GM21576 (cell line): ENCODE results near the gene PELO.
"Not testable (repeated sequence)": the region's sequence is repeated elsewhere in the genome, so short reads cannot be mapped to it uniquely, and the experiment has no call there.

Experiments used
- ATAC-seq: cut with Tn5 transposase; IDR thresholded peaks from one replicate; pipeline ENCODE4 v1.9.1; 2021; ENCODE audit warnings: mild to moderate bottlenecking, moderate library complexity; ENCODE audit not compliant: unreplicated experiment

Gene PELO

DNA sequence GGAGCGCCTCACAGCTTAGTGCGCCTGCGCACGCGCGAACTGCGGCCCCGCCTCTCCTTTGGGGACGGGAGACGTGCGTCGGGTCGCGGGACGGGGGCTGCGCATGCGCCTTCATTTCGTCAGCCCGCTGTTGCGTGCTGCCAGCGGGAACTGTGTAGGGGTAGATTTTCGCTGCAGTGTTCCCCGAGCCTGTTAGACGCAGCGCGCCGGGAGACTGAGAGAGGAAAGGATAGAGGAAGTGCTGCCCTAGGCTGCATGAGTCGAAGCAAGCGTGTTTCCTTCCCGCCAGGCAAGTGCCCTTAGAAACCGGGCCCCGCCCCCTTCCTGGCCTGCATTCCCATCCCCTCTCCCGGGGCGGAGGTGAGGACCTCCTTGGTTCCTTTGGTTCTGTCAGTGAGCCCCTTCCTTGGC lies 12.3 kb downstream of the PELO start:
- ATAC-seq, result peak; percentile 85

DNA sequence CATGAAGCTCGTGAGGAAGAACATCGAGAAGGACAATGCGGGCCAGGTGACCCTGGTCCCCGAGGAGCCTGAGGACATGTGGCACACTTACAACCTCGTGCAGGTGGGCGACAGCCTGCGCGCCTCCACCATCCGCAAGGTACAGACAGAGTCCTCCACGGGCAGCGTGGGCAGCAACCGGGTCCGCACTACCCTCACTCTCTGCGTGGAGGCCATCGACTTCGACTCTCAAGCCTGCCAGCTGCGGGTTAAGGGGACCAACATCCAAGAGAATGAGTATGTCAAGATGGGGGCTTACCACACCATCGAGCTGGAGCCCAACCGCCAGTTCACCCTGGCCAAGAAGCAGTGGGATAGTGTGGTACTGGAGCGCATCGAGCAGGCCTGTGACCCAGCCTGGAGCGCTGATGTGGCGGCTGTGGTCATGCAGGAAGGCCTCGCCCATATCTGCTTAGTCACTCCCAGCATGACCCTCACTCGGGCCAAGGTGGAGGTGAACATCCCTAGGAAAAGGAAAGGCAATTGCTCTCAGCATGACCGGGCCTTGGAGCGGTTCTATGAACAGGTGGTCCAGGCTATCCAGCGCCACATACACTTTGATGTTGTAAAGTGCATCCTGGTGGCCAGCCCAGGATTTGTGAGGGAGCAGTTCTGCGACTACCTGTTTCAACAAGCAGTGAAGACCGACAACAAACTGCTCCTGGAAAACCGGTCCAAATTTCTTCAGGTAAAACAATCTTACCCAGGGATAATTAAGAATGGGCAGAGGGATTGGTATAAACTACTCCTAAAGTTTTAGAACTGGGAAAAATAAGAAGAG lies 12.9 kb downstream of the PELO start:
- ATAC-seq, result peak; percentile 43

DNA sequence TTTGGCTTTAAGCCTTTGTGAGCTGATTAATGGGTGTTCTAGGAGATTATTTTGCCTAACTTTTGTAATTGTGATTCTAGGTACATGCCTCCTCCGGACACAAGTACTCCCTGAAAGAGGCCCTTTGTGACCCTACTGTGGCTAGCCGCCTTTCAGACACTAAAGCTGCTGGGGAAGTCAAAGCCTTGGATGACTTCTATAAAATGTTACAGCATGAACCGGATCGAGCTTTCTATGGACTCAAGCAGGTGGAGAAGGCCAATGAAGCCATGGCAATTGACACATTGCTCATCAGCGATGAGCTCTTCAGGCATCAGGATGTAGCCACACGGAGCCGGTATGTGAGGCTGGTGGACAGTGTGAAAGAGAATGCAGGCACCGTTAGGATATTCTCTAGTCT lies 13.6 kb downstream of the PELO start:
- no peak for ATAC-seq

DNA sequence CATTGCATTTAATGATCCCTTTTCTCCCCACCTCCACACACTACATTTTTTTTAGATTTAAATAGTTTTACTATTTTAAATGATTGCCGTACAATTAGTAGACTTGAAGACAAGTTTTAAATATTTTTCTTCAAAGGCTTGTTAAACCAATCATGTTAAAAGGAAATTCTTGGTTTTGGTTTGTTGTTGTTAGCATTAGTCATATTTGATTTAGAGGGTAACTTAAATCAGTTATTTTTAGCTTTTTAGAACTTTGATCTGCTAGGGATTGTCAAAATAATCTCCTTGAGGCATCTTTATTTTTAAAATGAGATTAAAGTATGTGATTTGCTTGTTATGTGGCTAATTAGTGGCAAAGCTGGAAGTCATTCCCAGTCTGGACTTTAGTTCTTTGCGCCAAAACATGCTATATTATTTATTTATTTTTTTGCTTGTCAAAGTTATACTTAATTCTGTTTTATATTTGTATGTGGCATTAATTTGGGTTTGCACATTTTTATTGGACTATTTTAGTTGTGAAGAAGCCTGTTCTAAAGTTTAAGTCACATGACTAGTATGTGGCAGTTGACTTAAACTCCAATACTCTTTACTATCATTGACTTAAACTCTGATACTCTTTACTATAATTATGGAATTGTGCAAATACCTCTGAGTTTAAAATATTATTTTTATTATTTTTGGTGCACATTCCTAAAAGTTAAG lies 14.7 kb downstream of the PELO start:
- no peak for ATAC-seq

DNA sequence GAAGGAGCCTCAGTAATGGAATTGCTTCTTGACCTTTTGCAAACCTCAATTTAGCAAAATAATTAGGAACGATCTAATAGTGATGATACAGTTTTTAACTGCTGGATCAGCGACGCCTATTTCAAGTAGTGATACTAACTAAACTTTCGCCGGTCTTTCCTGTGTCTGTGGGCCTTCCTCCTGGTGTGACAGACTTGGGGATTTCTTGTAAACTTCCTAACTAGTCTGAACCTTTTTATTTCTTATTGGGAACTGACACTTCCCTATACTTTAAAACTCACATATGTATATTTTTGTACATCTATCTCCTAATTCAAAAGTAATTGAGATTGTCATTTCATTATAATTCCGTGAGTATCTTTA lies 15.2 kb downstream of the PELO start:
- ATAC-seq, result no peak

DNA sequence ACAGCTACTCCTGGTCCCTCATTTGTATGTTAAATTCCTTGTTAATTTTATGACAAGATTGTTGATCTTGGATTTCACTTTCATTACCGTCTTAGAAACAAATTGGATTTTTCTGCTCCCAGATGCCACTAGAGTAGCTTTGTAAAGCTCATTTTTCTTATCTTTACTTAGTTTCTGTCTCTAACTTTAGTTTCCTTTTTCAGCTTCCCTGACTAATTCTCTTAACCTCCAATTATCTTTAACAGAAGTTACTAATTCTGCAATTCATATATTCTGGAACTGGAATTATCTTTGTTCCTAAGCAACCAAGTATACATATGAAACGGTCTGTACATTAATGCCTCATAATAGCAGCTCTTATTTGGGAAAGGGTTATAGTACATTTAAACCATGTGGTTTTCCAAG lies 16.7 kb downstream of the PELO start:
- no peak for ATAC-seq

DNA sequence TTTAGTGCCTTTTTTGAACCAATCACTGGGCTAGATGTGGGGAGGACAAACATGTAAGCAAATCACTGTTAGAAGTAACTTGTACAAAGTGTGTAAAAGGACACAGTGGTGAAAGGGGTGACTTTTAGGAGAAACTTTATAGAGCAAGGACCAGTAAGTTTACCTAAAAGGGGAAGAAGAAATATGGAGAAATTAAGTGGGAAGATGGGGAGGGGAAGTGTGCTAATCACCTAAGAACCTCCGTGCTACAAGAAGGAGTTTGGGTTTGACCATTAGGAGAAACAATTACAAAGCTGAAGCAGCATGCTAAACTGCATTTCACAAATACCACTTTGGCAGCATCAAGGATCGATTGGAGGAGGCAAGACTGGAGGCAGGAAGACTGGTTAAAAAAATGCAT lies 17.3 kb downstream of the PELO start:
- ATAC-seq, result no peak

DNA sequence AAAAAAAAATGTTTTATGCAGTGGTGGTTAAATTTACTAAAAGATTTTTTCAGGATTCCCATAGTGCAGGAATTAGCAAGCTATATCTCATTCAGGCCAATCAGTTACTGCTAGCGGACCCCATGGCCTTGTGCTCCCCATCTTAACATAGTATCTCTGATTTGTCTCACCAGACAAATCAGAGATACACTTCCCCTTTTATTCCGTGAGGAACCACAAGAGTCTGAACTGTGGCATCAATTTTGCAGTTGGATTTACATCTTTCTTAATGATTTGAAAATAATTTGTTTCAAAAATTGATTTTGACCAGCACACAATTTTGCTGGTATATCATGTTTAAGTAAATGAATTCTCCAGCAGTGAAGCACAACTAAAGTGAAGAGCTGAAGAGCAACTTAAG lies 17.9 kb downstream of the PELO start:
- no peak for ATAC-seq

DNA sequence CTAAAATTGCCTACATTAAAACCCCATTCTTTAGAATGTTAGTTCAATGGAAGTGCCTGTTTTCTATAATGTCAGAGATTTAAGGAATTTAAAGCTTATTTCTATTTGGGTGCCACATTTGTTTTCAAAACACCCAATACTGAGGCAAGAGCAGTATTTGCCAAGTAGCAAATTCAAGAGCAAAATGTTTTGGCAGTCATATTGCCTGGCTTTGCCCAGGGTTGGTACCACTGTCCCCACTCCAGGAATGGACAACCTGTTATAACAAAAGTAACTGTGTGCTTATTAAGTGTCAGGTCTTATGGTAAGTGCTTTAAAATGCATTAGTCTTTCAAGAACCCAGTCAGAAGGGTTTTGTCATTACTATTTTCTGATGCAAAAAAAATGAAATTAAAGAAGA lies 19.3 kb downstream of the PELO start:
- ATAC-seq, result no peak

DNA sequence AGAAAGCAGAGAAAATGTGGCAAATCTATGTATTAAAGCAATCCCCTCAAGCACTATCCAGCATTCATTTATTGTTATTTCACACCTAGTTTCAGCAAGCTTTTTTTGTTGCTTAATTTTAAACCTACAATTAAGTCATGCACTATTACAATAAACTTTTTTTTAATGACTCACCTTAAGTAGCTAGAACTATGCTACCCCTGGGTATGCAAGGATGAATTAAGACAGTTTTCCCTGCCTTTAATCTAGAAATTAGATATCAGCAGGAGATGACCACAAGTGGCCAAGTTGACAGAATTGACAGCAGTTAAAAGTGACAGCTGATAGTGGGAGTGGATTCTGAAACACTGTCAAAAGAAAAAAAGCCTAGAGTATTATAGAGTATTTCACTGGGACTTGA lies 20.0 kb downstream of the PELO start:
- ATAC-seq, result no peak

DNA sequence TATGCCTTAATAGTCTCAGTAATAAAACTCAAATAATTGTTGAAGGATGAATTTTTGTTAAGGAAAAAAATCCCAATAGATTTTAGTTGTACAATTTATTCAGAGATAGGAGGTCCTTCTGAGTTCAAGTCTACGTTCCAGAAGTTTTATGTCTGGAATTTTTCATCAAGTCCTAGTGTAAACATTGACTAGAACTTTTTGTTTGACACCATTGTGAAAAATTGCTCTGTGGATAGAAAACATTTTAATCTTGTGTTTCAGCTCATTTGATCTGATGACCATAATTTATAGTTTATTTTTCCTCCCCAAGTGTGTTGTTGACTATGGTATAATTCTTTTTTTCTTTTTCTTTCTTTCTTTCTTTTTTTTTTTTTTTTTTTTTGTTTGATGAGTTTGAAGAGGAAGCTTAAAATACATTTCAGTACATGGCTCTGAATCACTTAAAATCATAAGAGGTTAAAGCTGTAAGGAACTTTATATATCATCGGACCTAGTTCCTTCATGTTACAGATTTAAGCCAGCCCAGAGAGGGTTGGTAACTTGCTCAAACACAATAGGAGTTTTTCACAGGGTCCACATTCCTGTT lies 20.7 kb downstream of the PELO start:
- no peak for ATAC-seq

DNA sequence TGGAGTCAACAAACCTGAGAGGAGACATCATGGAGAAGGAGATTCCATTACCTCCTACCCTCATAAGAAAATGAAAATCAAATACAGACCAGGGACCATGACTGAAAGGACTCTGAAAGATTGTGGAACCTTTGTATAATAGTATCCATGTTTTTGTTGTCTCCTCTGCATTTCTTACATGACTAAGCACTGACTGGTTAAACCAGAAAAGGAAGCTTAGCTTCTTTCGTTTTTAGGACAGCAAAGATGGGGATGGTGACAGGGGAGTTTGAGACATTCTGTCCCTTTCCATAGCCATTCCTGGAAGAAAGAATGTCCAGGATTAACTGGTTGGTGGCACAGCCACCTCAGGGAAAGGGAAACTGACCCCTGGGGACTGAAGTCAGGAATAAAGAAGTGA lies 22.2 kb downstream of the PELO start:
- ATAC-seq, result no peak

DNA sequence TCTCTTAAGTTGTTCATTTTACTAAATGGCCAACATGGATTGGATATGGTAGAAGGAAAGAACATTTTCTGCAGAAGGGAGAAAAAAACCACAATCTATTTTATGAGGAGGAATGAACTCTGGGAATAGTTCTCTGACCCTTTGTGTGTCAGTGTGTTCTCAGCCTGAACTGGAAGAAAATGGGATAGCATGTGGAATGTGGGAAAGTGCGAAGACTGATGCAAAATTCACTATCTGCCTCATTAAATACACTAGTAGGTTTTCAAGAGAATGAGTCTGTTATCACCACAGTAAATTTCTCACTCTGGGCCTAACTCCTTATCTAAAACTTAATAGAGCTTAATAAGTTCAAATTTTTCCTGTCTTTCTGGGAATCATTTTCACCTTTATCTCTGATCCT lies 22.7 kb downstream of the PELO start:
- ATAC-seq, result no peak

DNA sequence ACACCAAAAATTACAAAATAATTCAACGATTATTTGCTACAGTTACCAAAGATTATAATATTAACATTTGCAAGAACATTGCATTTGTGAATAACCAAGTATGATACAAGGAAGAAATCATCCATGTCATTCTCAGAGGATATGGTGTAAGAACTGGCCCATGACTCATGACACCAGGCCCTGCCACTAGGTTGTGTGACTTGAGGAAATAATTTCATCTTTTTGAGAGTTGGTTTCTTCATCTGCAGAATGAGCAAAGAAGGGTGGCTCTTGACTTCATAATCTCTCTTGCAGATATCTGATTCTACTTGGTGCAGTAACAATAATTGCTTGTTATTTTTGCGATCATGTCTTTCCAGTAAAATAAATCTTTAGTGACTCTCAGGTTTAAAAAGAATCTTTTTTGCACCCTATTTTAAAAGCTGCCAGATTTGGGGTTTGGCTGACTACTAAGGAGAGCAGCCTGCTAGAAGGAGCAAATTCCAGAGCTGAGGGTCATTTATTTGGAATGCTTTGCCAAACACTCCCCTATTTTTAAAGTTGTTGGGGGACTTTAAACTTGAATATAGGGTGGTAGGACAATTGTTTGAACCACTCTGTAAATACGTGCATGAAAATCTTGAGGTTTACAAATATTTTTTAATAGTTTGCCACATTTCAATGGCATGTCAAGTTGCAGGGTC lies 23.5 kb downstream of the PELO start:
- no peak for ATAC-seq

DNA sequence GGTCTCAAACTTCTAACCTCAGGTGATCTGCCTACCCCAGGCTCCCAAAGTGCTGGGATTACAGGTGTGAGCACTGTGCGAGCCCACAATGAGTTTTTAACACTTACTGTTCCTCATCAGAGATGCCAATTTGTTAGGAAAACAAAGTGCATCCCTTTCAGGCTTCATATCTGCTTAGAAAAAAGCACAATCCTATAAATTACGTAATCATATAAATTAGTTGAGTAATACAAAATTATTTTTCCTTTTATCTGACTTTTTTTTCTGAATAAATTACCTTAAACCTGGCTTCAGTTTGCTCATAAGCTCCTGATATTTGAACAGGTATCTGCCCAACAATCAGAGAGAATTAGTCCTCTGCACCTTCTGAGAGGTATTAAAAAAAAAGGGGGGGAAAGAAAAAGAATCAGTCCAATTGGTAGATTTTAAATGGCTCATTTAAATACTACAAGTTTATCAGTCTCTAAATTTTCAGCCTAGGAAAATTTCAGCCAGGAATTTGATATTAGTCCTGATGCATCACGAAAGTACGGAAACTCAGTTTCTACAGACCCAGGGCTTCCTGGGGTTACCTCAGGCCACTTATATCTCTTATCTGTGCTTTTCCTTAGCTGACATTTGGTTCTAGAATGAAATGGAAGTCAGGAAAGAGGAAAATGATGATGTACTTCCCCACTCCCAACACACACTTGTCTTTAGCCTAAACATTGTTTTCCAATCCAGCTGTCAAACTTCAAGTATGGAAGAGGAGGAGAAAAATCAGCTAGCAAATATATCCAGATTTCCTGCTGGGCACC lies 26.8 kb downstream of the PELO start:
- no peak for ATAC-seq

DNA sequence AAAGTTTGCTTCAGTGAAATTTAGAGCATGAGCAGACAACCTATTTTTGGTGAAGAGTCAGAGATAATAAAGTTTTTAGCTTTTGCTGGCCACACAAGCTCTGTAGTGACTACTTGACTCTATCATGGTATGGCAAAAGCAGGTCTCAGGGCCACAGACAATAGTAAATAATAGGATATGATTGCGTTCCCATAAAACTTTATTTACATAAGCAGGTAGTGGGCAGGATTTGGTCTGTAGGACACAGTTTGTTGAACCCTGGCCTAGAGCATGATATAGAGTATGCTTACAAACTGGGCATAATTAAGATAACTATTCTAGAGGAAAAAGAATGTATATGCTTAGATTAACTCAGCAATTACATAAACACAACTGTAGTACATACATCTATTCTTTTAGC lies 30.1 kb downstream of the PELO start:
- no peak for ATAC-seq

DNA sequence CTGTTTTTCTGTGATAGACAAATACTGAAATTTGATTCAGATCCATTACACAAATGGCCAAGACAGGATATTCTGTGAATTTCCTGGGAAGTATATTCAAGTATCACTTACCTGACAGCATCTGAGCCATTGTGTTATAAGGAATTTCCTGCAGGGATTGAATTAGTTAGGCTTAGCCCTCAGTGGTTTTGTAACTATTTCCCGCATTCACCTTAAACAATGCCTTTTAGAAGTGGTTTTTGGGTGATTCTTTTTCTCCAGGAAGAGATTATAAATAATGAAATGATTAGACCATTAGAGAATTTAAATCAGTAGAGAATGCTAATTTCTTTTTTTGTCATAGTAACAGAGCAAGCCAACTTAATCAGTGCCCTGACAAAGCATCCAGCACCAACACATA lies 30.6 kb downstream of the PELO start:
- ATAC-seq, result no peak

DNA sequence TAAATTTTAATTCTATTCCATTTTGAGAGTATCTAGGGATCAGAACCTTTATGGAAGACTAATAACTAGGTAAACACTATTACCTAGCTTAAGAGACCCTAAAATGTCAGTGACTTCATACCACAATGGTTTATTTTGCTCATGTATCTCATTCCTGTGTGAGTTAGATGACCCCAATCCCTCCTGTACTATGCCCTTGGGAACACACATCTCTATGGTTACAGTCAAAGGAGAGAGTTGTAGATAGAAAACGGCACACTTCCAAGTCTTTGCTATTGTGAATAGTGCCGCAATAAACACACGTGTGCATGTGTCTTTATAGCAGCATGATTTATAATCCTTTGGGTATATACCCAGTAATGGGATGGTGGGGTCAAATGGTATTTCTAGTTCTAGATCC lies 31.1 kb downstream of the PELO start:
- not testable (repeated sequence) for ATAC-seq

DNA sequence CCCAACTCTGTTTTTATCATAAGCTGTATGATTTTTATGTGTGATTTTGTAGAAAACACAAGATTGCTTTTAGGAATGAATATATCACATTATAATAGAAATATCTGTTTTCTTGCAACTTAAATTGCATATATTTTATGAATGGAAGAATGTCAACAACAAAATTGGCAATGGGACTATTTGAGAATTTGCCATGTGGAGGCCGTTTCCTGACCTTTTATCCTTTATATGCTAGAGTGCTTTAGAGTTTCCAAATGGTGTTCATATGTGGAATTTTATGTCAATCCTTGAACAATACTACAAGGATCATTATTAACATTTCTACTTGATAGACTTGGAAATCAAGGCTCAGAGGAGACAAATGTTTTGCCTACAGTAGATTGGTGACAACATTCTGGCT lies 34.2 kb downstream of the PELO start:
- no peak for ATAC-seq

DNA sequence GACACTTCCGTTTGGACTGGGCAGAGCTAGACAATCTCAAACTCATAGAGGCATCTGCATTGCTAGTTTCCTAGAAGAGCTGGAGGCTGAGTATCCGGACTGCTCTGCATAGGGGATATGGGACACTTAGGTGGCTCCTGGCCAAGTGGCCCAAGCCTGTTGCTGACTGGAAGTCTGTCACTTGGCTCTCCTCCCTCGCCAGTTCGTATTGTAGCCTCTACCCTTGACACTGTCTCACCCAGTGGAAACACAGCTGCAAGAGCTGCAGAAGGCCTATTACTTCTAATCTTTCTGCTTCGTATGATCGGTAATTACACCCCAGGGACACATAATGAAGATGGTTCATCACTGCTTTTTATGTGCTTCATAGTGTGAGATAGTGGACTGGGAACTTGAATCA lies 34.7 kb downstream of the PELO start:
- ATAC-seq, result no peak

DNA sequence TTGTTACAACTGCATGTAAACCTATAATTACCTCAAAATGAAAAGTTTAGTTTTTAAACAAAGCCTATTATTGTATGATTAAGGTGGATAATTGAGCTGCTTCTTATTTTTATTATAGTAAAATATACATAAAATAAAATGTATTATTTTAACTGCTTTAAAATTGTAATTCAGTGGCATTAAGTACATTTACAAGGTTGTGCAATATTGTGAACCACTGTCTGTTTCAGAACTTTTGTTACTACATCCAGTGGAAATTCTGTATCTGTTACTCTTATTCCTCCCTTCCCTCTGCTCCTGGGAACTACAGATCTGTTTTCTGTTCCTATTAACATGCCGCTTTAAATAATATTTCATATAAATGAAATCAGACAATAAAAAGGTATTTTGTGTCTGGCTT lies 37.1 kb downstream of the PELO start:
- ATAC-seq, result no peak
